Activated T-cell treated with anti-CD3 and anti-CD28 coated beads for 1 hour (primary cell): Measurements from ENCODE around the gene MDM1.

Experiments
- DNase-seq: peaks from one replicate; pipeline ENCODE4 v3.0.0-alpha.2; 2020; ENCODE audit warnings: low read depth

MDM1 gene

GRCh38 chr12:68356060-68356695, 24.0 kb upstream of the MDM1 start:
- no peak for DNase-seq

DNA sequence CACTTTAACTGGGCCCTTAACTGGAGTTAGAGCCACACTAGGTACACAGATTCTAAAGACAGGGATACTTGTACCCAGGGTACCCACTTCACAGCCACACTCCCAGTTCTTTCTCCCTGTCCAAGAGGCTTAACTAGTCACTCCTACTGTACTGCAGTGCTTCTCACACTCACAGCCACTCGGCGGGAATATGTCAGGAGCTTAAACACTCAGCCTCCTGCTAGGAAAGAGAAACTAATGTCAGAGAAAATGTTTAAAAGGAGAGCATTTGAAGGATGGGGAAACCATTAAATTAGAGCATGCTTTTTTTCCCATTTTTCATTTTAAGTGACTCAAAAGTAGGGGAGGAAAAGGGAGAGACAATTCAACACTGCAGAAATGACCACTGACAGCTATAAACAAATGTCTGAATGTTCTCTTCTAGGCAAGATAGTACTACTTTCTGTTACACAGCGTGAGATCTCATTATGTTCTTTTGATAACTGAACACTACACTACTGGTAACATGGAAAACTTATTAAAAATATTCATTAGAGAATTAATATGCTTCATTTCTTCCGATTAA, 22.9 kb upstream of the MDM1 start:
- no peak for DNase-seq

- DNase-seq = no peak
Measured at GRCh38 chr12:68352067-68352466, 19.9 kb upstream of the MDM1 start.

- no peak for DNase-seq
Measured at GRCh38 chr12:68350753-68351152, 18.6 kb upstream of the MDM1 start.

- DNase-seq = no peak
Measured at GRCh38 chr12:68349921-68350606, 17.9 kb upstream of the MDM1 start.

GRCh38 chr12:68349220-68349621, 17.1 kb upstream of the MDM1 start:
- no peak for DNase-seq

DNA sequence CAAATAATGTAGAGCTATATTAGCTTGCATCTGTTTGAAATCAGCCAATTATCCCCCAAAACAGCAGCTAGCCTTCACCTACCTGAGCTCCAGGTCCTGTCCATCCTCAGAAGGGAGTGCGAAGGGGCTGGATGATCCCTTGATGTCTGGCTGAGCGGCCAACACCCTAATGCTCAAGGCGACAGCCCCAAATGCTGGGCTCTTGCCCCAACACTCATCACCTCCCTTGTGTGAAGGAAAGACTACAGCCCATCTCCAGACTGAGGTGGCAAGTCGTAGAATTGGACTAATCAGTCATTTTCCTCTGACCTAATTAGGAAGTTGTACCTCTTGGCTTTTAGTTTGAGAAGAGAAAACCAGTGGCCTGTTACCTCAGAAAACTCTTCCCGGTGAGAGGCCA, 16.3 kb upstream of the MDM1 start:
- no peak for DNase-seq

GRCh38 chr12:68345763-68346162, 13.6 kb upstream of the MDM1 start:
- DNase-seq = no peak

DNA sequence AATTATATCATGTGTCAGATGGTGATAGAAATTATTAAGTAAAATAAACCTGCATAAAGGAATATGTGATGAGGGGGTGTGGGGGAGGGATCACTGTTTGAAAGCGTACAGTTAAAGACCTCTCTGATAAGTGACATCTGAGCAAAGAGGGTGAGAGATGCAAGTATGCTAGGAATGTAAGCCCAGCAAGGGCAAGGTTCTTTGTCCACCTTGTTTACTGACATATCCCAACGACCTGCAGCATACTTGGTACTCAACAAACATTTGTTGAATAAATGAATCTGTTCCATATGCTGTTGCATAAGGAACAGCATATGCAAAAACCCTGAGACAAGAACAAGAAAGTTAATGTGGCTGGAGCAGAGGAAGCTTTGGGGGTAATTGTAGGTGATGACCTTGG, 12.0 kb upstream of the MDM1 start:
- DNase-seq = no peak

- DNase-seq = no peak
Measured at GRCh38 chr12:68342966-68343365, 10.8 kb upstream of the MDM1 start.

GRCh38 chr12:68341822-68342221, 9.7 kb upstream of the MDM1 start:
- DNase-seq = no peak

- DNase-seq = no peak
Measured at GRCh38 chr12:68340404-68341270, 8.5 kb upstream of the MDM1 start.

GRCh38 chr12:68336889-68337303, 4.7 kb upstream of the MDM1 start:
- no peak for DNase-seq

DNA sequence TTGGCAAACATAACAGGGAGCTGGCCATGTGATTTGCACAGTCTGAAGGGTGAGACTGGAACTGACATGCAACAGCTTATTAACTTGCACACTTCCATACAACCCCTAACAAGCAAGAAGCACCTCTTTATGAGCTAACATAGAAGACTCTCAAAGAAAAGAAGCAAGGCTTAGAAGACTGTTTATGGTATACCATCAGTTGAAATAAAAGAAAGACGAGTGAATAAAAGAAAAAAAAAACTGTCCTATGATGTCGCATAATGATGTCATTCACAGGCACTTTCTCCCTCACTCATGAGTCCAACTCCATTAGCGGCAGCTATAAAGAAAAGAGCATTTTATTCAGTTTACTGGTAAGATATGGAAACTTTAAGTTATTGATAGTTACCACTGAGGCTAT, 3.3 kb upstream of the MDM1 start:
- DNase-seq = no peak

- DNase-seq = no peak
Measured at GRCh38 chr12:68334132-68334531, 2.0 kb upstream of the MDM1 start.

- DNase-seq = no peak
Measured at GRCh38 chr12:68332728-68333630, 817 bp upstream of the MDM1 start.

DNA sequence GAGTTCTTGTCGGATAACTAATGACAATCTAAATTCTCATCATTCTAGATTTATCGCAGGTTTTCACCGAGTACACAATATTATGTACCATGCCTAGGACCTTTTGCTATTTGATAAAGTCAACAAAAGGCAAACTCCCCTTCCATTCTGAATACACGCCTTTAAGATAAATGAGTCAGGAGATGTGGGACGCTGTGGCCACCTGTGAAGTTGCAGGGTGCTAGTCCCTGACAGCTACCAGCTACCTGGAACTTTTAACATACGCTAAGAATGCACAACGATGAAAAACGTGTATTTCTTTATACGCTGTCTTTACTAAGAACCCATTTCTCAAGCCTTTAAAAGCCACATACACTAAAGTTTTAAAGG, 678 bp downstream of the MDM1 start:
- no peak for DNase-seq

- no peak for DNase-seq
Measured at GRCh38 chr12:68327896-68328295, 4.3 kb downstream of the MDM1 start.

DNA sequence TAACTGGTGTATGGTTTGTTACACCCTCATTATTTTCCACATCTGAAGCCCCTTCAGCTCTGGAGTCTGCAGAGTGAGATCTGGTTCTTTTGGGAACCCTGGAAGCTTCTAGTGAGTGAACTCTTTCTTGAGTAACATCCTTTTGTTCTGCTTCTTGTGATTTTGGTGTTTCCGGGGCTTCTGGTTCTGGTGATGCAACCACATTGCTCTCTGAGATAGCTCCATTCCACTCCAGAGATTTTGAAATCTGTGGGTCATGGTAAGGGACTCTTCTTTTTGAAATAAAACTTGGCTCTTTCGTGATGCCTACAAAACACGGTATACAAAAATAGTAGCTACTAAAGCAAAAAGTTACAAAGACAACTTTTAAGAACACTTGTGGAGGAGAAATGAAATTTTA, 5.4 kb downstream of the MDM1 start:
- DNase-seq = no peak

- no peak for DNase-seq
Measured at GRCh38 chr12:68325966-68326365, 6.2 kb downstream of the MDM1 start.

- no peak for DNase-seq
Measured at GRCh38 chr12:68324531-68324930, 7.6 kb downstream of the MDM1 start.

DNA sequence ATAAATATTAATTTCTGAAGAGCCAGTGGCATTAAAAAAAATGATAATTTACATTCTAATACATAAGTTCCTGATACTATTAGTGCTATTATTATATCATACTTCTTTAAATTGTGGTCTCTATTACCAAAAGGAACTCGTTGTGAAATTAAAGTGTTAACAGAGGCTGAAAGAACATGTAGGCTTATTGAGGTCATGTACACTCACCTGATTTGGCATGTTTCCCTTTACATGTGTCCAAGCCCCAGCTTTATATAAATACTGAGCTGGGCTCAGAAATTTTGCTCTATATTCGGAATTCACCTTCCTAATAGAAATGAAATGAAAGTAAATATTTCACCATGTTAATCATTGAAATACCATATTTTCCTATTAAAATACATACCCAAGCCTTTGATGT, 11.0 kb downstream of the MDM1 start:
- DNase-seq = no peak
